IMR-90 (cell line): ENCODE results near the gene SPON1. TPM values are rescaled to one million over a fixed set of nuclear protein-coding genes. Genes with fewer than 3 reads are reported as not detected.

Experiments used
- ATAC-seq: fragments of 200-7000 bp; cut with Tn5 transposase; 2 replicates; pipeline ENCODE4 v1.9.1; 2020; ENCODE audit warnings: low read depth, mild to moderate bottlenecking, moderate library complexity
- BruUV-seq: library from RNA; stranded (reverse); fragments of 400-500 nt; replicated peaks from 2 replicates; lab custom pipeline; 2021; lab: Mats Ljungman, UMichigan
- CTCF ChIA-PET: fragments of 300-600 bp; formaldehyde crosslinking; extraction: SDS; loops from one replicate; lab custom pipeline; 2021; ENCODE audit warnings: antibody characterized with exemption; lab: Yijun Ruan, JAX
- POLR2A ChIA-PET: fragments of 300-600 bp; sonication (Branson Sonifier 250); formaldehyde crosslinking; loops from one replicate; lab custom pipeline; 2022; ENCODE audit warnings: antibody characterized with exemption; ENCODE audit not compliant: unreplicated experiment; lab: Charles Lee
- DNase-seq: peaks from one replicate; pipeline ENCODE4 v3.0.0; 2013
- H2AFZ ChIP-seq: replicated peaks from 2 replicates; pipeline ENCODE3; 2013; ENCODE audit warnings: low read length, mild to moderate bottlenecking; ENCODE audit not compliant: poor library complexity
- H2AK5ac ChIP-seq: 2 replicates; pipeline ENCODE4 v1.6.1; 2013; ENCODE audit warnings: low read depth, low read length, inconsistent platforms
- H2AK9ac ChIP-seq: replicated peaks from 2 replicates; pipeline ENCODE3; 2013; ENCODE audit warnings: mild to moderate bottlenecking, low read depth, low read length, moderate library complexity; ENCODE audit not compliant: poor library complexity
- H2BK120ac ChIP-seq: 2 replicates; pipeline ENCODE4 v1.6.1; 2013; ENCODE audit warnings: low read depth, low read length, inconsistent platforms
- H2BK15ac ChIP-seq: 3 replicates; pipeline ENCODE4 v1.6.1; 2013; ENCODE audit warnings: low read depth, low read length, inconsistent platforms
- H2BK20ac ChIP-seq: 2 replicates; pipeline ENCODE4 v1.6.1; 2013; ENCODE audit warnings: low read depth, mild to moderate bottlenecking, inconsistent platforms, low read length, moderate library complexity
- H2BK5ac ChIP-seq: 2 replicates; pipeline ENCODE4 v1.6.1; 2013; ENCODE audit warnings: mild to moderate bottlenecking, low read depth, low read length, inconsistent platforms; ENCODE audit not compliant: poor library complexity, severe bottlenecking
- H3K14ac ChIP-seq: replicated peaks from 2 replicates; pipeline ENCODE4 v1.6.1; 2013; ENCODE audit warnings: low read depth, low read length, inconsistent platforms
- H3K18ac ChIP-seq: 2 replicates; pipeline ENCODE4 v1.6.1; 2013; ENCODE audit warnings: low read depth, low read length, control low read depth
- H3K23ac ChIP-seq: 2 replicates; pipeline ENCODE4 v1.6.1; 2013; ENCODE audit warnings: low read depth, low read length, inconsistent platforms
- H3K27ac ChIP-seq: 2 replicates; pipeline ENCODE4 v1.5.1; 2013; ENCODE audit warnings: mild to moderate bottlenecking, control low read depth, low read length; ENCODE audit not compliant: insufficient read depth
- H3K27me3 ChIP-seq: 2 replicates; pipeline ENCODE4 v1.6.1; 2013; ENCODE audit warnings: low read length; ENCODE audit not compliant: control insufficient read depth, insufficient read depth
- H3K36me3 ChIP-seq: 2 replicates; pipeline ENCODE4 v1.6.1; 2013; ENCODE audit warnings: low read length, mixed read lengths; ENCODE audit not compliant: control insufficient read depth, insufficient read depth
- H3K4ac ChIP-seq: 2 replicates; pipeline ENCODE4 v1.6.1; 2013; ENCODE audit warnings: low read depth, low read length, inconsistent platforms
- H3K4me1 ChIP-seq: 2 replicates; pipeline ENCODE4 v1.6.1; 2013; ENCODE audit warnings: low read length, mixed read lengths; ENCODE audit not compliant: control insufficient read depth, insufficient read depth
- H3K4me2 ChIP-seq: 2 replicates; pipeline ENCODE4 v1.6.1; 2013; ENCODE audit warnings: low read depth, mild to moderate bottlenecking, control low read depth, low read length, moderate library complexity
- H3K4me3 ChIP-seq: 2 replicates; pipeline ENCODE4 v1.5.1; 2013; ENCODE audit warnings: low read depth, mild to moderate bottlenecking, control low read depth, low read length, moderate library complexity; ENCODE audit not compliant: insufficient read depth
- H3K56ac ChIP-seq: 2 replicates; pipeline ENCODE4 v1.6.1; 2013; ENCODE audit warnings: low read length, inconsistent platforms; ENCODE audit not compliant: insufficient read depth; ENCODE audit errors: extremely low read depth
- H3K79me1 ChIP-seq, 2 experiments: 2 replicates each; pipeline ENCODE4 v1.6.1; 2013; ENCODE audit warnings: low read length in 2 of 2, inconsistent platforms in 1 of 2, low read depth in 1 of 2
- H3K9ac ChIP-seq: 2 replicates; pipeline ENCODE4 v1.6.1; 2013; ENCODE audit warnings: low read depth, low read length, control low read depth
- H3K9me1 ChIP-seq: 2 replicates; pipeline ENCODE4 v1.6.1; 2013; ENCODE audit warnings: low read length, inconsistent platforms; ENCODE audit not compliant: insufficient read depth
- H3K9me3 ChIP-seq: 2 replicates; pipeline ENCODE4 v1.6.1; 2013; ENCODE audit warnings: low read length; ENCODE audit not compliant: control insufficient read depth, insufficient read depth
- H4K20me1 ChIP-seq: 2 replicates; pipeline ENCODE4 v1.6.1; 2013; ENCODE audit warnings: low read length, inconsistent platforms; ENCODE audit not compliant: insufficient read depth
- H4K5ac ChIP-seq: 2 replicates; pipeline ENCODE4 v1.6.1; 2013; ENCODE audit warnings: mild to moderate bottlenecking, low read depth, low read length, control low read depth
- H4K8ac ChIP-seq, 2 experiments: 2 replicates each; pipeline ENCODE4 v1.6.1; 2013; ENCODE audit warnings: low read depth in 2 of 2, low read length in 2 of 2, control low read depth in 1 of 2, inconsistent platforms in 1 of 2
- H4K91ac ChIP-seq: 2 replicates; pipeline ENCODE4 v1.6.1; 2013; ENCODE audit warnings: low read depth, low read length, inconsistent platforms; ENCODE audit not compliant: insufficient read depth
- BHLHE40 ChIP-seq: fragments of 150-350 bp; IDR thresholded peaks from 2 replicates; pipeline ENCODE4 v1.6.1; 2016; ENCODE audit warnings: mild to moderate bottlenecking, low read depth, low read length
- CTCF ChIP-seq: conservative IDR thresholded peaks from 2 replicates; pipeline ENCODE4 v1.5.1; 2012; ENCODE audit warnings: mild to moderate bottlenecking, low read depth, low read length, improper control_type of control experiment
- ELK1 ChIP-seq: fragments of 150-350 bp; IDR thresholded peaks from 2 replicates; pipeline ENCODE4 v1.6.1; 2016; ENCODE audit warnings: low read depth, mild to moderate bottlenecking, low read length, moderate library complexity, borderline replicate concordance
- FOS ChIP-seq: fragments of 150-350 bp; IDR thresholded peaks from 2 replicates; pipeline ENCODE4 v1.6.1; 2016; ENCODE audit warnings: low read depth, low read length
- MAFK ChIP-seq: IDR thresholded peaks from 2 replicates; pipeline ENCODE4 v1.6.1; 2012; ENCODE audit warnings: low read depth, low read length, improper control_type of control experiment
- POLR2A ChIP-seq: IDR thresholded peaks from 2 replicates; pipeline ENCODE4 v1.6.1; 2012; ENCODE audit warnings: mild to moderate bottlenecking, low read depth, low read length
- RCOR1 ChIP-seq: IDR thresholded peaks from 2 replicates; pipeline ENCODE4 v1.6.1; 2012; ENCODE audit warnings: mild to moderate bottlenecking, low read length, improper control_type of control experiment; ENCODE audit not compliant: insufficient replicate concordance
- SMC3 ChIP-seq: fragments of 150-350 bp; IDR thresholded peaks from 2 replicates; pipeline ENCODE4 v1.6.1; 2016; ENCODE audit warnings: low read depth, mild to moderate bottlenecking, antibody characterized with exemption, low read length, moderate library complexity
- USF2 ChIP-seq: fragments of 150-350 bp; IDR thresholded peaks from 2 replicates; pipeline ENCODE4 v1.6.1; 2017; ENCODE audit warnings: mild to moderate bottlenecking, antibody characterized with exemption, low read length, low read depth
- WGBS, 2 experiments: methylation state at CpG; one replicate each; pipeline versions ENCODE4 v1.1.5 to v1.1.7; 2013; ENCODE audit warnings: missing lambda C conversion rate in 2 of 2; ENCODE audit not compliant: insufficient read length in 1 of 2; ENCODE audit errors: extremely low coverage in 2 of 2; 5-methylcytosine and 5-hydroxymethylcytosine counted together
- dilution Hi-C: fragments of 300-500 bp; cut with HindIII; formaldehyde crosslinking; loops from one replicate; pipeline ENCODE4 v1.14.3; 2018; ENCODE audit warnings: low sequenced_read_pairs; ENCODE audit not compliant: unreplicated experiment
- in situ Hi-C: fragments of 300-500 bp; cut with MboI; formaldehyde crosslinking; loops from 3 replicates; pipeline ENCODE4 v1.14.3; 2019; ENCODE audit warnings: low sequenced_read_pairs, inconsistent platforms, mixed read lengths
- intact Hi-C: fragments of 100-400 bp; cut with micrococcal nuclease; formaldehyde crosslinking; loops from 2 replicates; pipeline ENCODE4 v1.10.0; 2022
- polyA plus RNA-seq, 3 experiments: library from polyadenylated mRNA; depleted of rRNA; stranded (reverse); fragments of >200 nt; gene quantifications; 2 replicates each; pipeline ENCODE4 v1.2.3, GENCODE V29; 2012; ENCODE audit warnings: low replicate concordance in 1 of 3
- total RNA-seq: library from RNA; depleted of rRNA; stranded (reverse); fragments of >200 nt; gene quantifications from 2 replicates; pipeline ENCODE4 v1.2.3, GENCODE V29; 2012

SPON1 gene
- total and polyA plus RNA-seq, 2 of the 4 experiments (the other 2 are of a cell fraction): 0.62 to 0.72 TPM

- TF ChIP-seq FOS (no peak), POLR2A (no peak), BHLHE40 (no peak), CTCF (no peak), RCOR1 (no peak), MAFK (no peak), SMC3 (no peak), ELK1 (no peak), USF2 (no peak)
- intact Hi-C loops (no loop called here), in situ Hi-C loops (loop anchor here (25.0 kb wide), 1 partner anchor 616 kb away; the partner anchor contains the start of gene CYP2R1), dilution Hi-C loops (no loop called here)
- Histone ChIP-seq H3K36me3 (peaks cover 5% of the 10 kb centered on the region; the same call in 1 of the 2 replicates), H3K27me3 (no peaks in the 10 kb centered on the region), H2AK5ac (no peak overlapping the region), H3K18ac (no peak overlapping the region), H3K4me3 (no peak overlapping the region), H2AK9ac (no peak overlapping the region), H4K20me1 (no peaks in the 10 kb centered on the region), H3K27ac (no peak overlapping the region), H2BK120ac (no peak overlapping the region), H4K91ac (no peak overlapping the region), H3K9me3 (no peaks in the 10 kb centered on the region), H2BK5ac (no peak overlapping the region), H3K79me1 (peaks cover 7 to 12% of the 10 kb centered on the region in 2 experiments; a peak in 3 of 4 replicates), H3K4ac (no peak overlapping the region), H2BK15ac (no peak overlapping the region), H4K5ac (no peak overlapping the region), H3K56ac (no peak overlapping the region; the same call in 1 of the 2 replicates), H4K8ac (no peak overlapping the region), H3K14ac (no peak overlapping the region), H2BK20ac (no peak overlapping the region), H3K9me1 (peaks cover 15% of the 10 kb centered on the region), H3K23ac (0 out of 2 replicates have a peak overlapping the region, but pooled peaks have one; percentile 75), H3K4me1 (peaks cover 4% of the 10 kb centered on the region; the same call in 1 of the 2 replicates), H3K4me2 (no peak overlapping the region), H3K9ac (no peak overlapping the region), H2AFZ (no peak overlapping the region)
- ChIA-PET CTCF (no interaction called here), POLR2A (interaction anchor here (0.7 kb wide), 1 partner anchor 1542 kb away, joined by 6 read pairs; no protein-coding TSS in a partner anchor)
- BruUV-seq: no TSS peak
- ATAC-seq: no peak
- 100% methylated on average over 1 of the region's 6 CpGs; no CpG with 5 or more reads in 1 of the 2 experiments for WGBS, 2 experiments
- DNase-seq: no peak
These were observed 308.4 kb downstream of the SPON1 start for GRCh38 chr11:14270690-14271542.
